ENCODE measurements around the gene TTC5. TPM values are rescaled to one million over a fixed set of nuclear protein-coding genes. Genes with fewer than 3 reads are reported as not detected.

TTC5 gene
- total RNA-seq, 5 donors from 2014 or later (not counting 1 experiment from before 2014, with no cell fraction given), result 17.4 to 24.7 (median 20.1) TPM

GRCh38 chr14:20328705-20329104 lies 23.0 kb upstream of the TTC5 start:
- ChIA-PET CTCF (interaction anchor here (0.7 to 9.7 kb wide), 15 partner anchors 10 to 363 kb away, joined by 3 to 159 read pairs (median 12); partner anchors contain the start of genes PARP2 (in 2 of the 2), APEX1 (in 1 of the 2) and OSGEP (in 1 of the 2)), POLR2A (interaction anchor here (0.5 to 1.6 kb wide), 3 partner anchors 15 to 362 kb away, joined by 4 to 6 read pairs (median 5); partner anchors contain the start of gene PARP2 (in 1 of the 2))
- peak overlapping the region; percentile 5 to 52 for H3K27ac Mint-ChIP-seq
- ATAC-seq (replicated peaks in 1 of 4) (no peak), DNase-seq (no peak)
- H3K36me3 ChIP-seq (ENCODE audit: control insufficient read depth in 2 of 2, extremely low read depth in 1 of 2, insufficient read depth in 1 of 2, low read length in 1 of 2), result peaks cover 0 to 13% of the 10 kb centered on the region in 2 donors
- no peaks in the 10 kb centered on the region for H3K27me3 Mint-ChIP-seq
- no peak overlapping the region for H3K4me3 ChIP-seq (ENCODE audit: control insufficient read depth in 1 of 2, extremely low read depth in 1 of 2, low read length in 1 of 2)
- H3K9me3 ChIP-seq, result no peaks in the 10 kb centered on the region
- H3K27me3 ChIP-seq (replicated peaks in 1 of 2; ENCODE audit: control insufficient read depth in 2 of 2, extremely low read depth in 1 of 2, insufficient read depth in 2 of 2, low read length in 1 of 2), result no peaks in the 10 kb centered on the region
- H3K4me3 Mint-ChIP-seq, result no peak overlapping the region
- H3K36me3 Mint-ChIP-seq, result peaks cover 5% of the 10 kb centered on the region
- WGBS (ENCODE audit: insufficient coverage), result 100% methylated on average over 1 of the region's 2 CpGs
- H3K9me3 Mint-ChIP-seq, result no peaks in the 10 kb centered on the region
- peaks cover 7% of the 10 kb centered on the region in 2 experiments for H3K4me1 ChIP-seq (ENCODE audit: control insufficient read depth in 1 of 2, extremely low read depth in 1 of 2, insufficient read depth in 2 of 2, low read length in 2 of 2)
- peaks cover 32 to 44% (median 36%) of the 10 kb centered on the region in 3 donors for H3K4me1 Mint-ChIP-seq
- no peak overlapping the region for H3K27ac ChIP-seq (ENCODE audit: low read length)

DNA sequence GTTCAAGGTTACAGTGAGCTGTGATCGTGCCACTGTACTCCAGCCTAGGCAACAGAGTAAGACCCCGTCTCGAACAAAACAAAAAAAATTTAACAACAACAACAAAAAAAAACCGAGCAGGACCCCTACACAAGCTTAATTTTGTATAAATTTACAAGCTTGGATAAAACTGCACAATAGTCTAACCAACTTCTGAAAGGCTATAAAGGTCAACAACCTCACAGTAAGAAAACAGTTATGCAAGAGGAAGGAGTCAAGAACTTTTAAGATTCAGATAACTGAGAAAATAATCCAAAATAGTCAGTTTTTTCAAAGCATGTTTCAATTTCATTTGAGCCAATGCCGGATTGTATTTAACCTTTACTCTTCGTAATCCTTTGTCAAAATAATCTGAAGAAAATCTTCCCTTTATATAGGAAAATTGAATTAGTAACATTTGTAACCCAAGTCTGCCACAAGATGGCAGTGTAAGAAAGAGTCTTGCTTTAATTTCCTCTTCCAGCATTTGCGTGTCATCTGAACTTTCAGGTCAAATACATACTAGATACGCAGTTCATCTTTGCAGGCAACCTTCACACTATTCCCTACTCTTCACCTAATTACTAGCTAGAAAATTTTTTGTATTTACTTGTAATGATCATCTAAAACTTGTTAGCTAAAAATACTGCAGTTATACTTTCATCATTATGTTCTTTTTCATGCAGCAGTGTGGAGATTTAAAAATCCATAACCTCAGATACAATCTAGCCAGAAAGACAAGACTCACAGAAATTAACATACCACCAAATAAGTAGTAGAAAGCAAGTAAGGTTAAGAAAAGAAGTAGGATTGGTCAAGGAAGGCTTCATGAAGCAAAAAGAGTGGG lies 21.5 kb upstream of the TTC5 start:
- H3K4me1 ChIP-seq (ENCODE audit: control insufficient read depth in 1 of 2, extremely low read depth in 1 of 2, insufficient read depth in 2 of 2, low read length in 2 of 2), result peaks cover 0 to under 1% of the 10 kb centered on the region in 2 experiments
- peak in 8 of 35 experiments; percentile 9 to 84 (median 31) for DNase-seq
- no CpG with 5 or more reads among the region's 8 CpGs for WGBS (ENCODE audit: insufficient coverage)
- peaks cover 19 to 29% (median 24%) of the 10 kb centered on the region in 3 donors for H3K4me1 Mint-ChIP-seq
- ChIA-PET POLR2A (interaction anchor here (0.8 to 1.9 kb wide), 4 partner anchors 14 to 355 kb away, joined by 4 to 6 read pairs (median 6); partner anchors contain the start of gene PARP2 (in 2 of the 2)), CTCF (interaction anchor here (0.6 to 9.7 kb wide), 30 partner anchors 9 to 644 kb away, joined by 3 to 159 read pairs (median 5); partner anchors contain the start of genes PARP2 (in 2 of the 2), APEX1 (in 1 of the 2), OSGEP (in 1 of the 2) and PIP4P1 (in 1 of the 2))
- H3K36me3 ChIP-seq (ENCODE audit: control insufficient read depth in 2 of 2, extremely low read depth in 1 of 2, insufficient read depth in 1 of 2, low read length in 1 of 2), result peaks cover 0 to 20% of the 10 kb centered on the region in 2 donors
- peak overlapping the region in 1 of 3 donors; percentile 13 for H3K4me3 Mint-ChIP-seq
- peaks cover 5% of the 10 kb centered on the region for H3K36me3 Mint-ChIP-seq
- no peaks in the 10 kb centered on the region for H3K9me3 ChIP-seq
- no peaks in the 10 kb centered on the region for H3K9me3 Mint-ChIP-seq
- H3K27ac ChIP-seq (ENCODE audit: low read length), result no peak overlapping the region
- H3K27me3 ChIP-seq (replicated peaks in 1 of 2; ENCODE audit: control insufficient read depth in 2 of 2, extremely low read depth in 1 of 2, insufficient read depth in 2 of 2, low read length in 1 of 2), result no peaks in the 10 kb centered on the region
- no peak overlapping the region for H3K4me3 ChIP-seq (ENCODE audit: control insufficient read depth in 1 of 2, extremely low read depth in 1 of 2, low read length in 1 of 2)
- no peaks in the 10 kb centered on the region for H3K27me3 Mint-ChIP-seq
- peak; percentile 46 to 72 (median 60) for ATAC-seq (replicated peaks in 1 of 4)
- peak overlapping the region; percentile 70 to 79 for H3K27ac Mint-ChIP-seq

GRCh38 chr14:20317720-20318119 lies 12.0 kb upstream of the TTC5 start:
- CTCF ChIA-PET, result interaction anchor here in 1 of 2 donors (0.7 kb wide), 1 partner anchor 218 kb away, joined by 6 read pairs; no protein-coding TSS in a partner anchor
- ATAC-seq (replicated peaks in 1 of 4), result no peak

DNA sequence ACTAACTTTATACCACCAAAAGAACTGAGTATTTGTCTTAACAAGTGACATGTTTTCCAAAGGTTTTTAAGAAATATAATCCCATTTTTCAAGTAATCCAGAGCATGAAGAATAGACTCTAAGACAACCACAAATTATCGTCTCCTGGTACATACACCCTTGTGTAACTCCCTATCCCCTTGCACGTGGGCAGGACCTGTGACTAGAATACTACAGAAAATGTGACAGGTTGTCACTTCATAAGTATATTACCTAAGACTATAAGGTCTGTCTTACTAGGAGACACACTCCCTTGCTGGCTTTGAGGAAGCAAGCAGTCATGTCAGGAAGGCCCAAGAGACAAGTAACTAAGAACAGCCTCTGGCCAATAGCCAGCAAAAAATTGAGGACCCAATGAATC lies 8.3 kb upstream of the TTC5 start:
- POLR2A ChIA-PET, result no interaction called here
- H3K4me3 ChIP-seq (ENCODE audit: control insufficient read depth in 1 of 2, extremely low read depth in 1 of 2, low read length in 1 of 2), result no peak overlapping the region
- H3K36me3 ChIP-seq (ENCODE audit: control insufficient read depth in 2 of 2, extremely low read depth in 1 of 2, insufficient read depth in 1 of 2, low read length in 1 of 2), result peaks cover 0 to 53% of the 10 kb centered on the region in 2 donors
- ATAC-seq (replicated peaks in 1 of 4) (no peak), DNase-seq (no peak)
- no peak overlapping the region for H3K27ac ChIP-seq (ENCODE audit: low read length)
- no peaks in the 10 kb centered on the region for H3K27me3 ChIP-seq (replicated peaks in 1 of 2; ENCODE audit: control insufficient read depth in 2 of 2, extremely low read depth in 1 of 2, insufficient read depth in 2 of 2, low read length in 1 of 2)
- no CpG with 5 or more reads among the region's 2 CpGs for WGBS (ENCODE audit: insufficient coverage)
- Mint-ChIP-seq H3K4me3 (no peak overlapping the region), H3K4me1 (no peaks in the 10 kb centered on the region), H3K9me3 (no peaks in the 10 kb centered on the region), H3K27ac (peak overlapping the region in 1 of 2 donors; percentile 24), H3K36me3 (peaks cover 31% of the 10 kb centered on the region), H3K27me3 (no peaks in the 10 kb centered on the region)
- H3K9me3 ChIP-seq, result no peaks in the 10 kb centered on the region
- CTCF ChIA-PET, result no interaction called here
- no peaks in the 10 kb centered on the region for H3K4me1 ChIP-seq (ENCODE audit: control insufficient read depth in 1 of 2, extremely low read depth in 1 of 2, insufficient read depth in 2 of 2, low read length in 2 of 2)

More at GRCh38 chr14:20317720-20318119, 12.0 kb upstream of the TTC5 start:
- no peak overlapping the region for H3K4me3 Mint-ChIP-seq
- Histone ChIP-seq H3K4me1 (ENCODE audit: control insufficient read depth in 1 of 2, extremely low read depth in 1 of 2, insufficient read depth in 2 of 2, low read length in 2 of 2) (no peaks in the 10 kb centered on the region), H3K36me3 (ENCODE audit: control insufficient read depth in 2 of 2, extremely low read depth in 1 of 2, insufficient read depth in 1 of 2, low read length in 1 of 2) (peaks cover 3 to 48% of the 10 kb centered on the region in 2 donors), H3K27me3 (replicated peaks in 1 of 2; ENCODE audit: control insufficient read depth in 2 of 2, extremely low read depth in 1 of 2, insufficient read depth in 2 of 2, low read length in 1 of 2) (no peaks in the 10 kb centered on the region), H3K9me3 (no peaks in the 10 kb centered on the region), H3K4me3 (ENCODE audit: control insufficient read depth in 1 of 2, extremely low read depth in 1 of 2, low read length in 1 of 2) (no peak overlapping the region), H3K27ac (ENCODE audit: low read length) (no peak overlapping the region)
- peaks cover 34% of the 10 kb centered on the region for H3K36me3 Mint-ChIP-seq
- no peak overlapping the region for H3K27ac Mint-ChIP-seq
- no peak for DNase-seq
- no peaks in the 10 kb centered on the region for H3K4me1 Mint-ChIP-seq
- POLR2A ChIA-PET, result no interaction called here
- no peaks in the 10 kb centered on the region for H3K27me3 Mint-ChIP-seq
- H3K9me3 Mint-ChIP-seq, result no peaks in the 10 kb centered on the region
- WGBS (ENCODE audit: insufficient coverage), result over 99% methylated on average over 11 of the region's 16 CpGs

DNA sequence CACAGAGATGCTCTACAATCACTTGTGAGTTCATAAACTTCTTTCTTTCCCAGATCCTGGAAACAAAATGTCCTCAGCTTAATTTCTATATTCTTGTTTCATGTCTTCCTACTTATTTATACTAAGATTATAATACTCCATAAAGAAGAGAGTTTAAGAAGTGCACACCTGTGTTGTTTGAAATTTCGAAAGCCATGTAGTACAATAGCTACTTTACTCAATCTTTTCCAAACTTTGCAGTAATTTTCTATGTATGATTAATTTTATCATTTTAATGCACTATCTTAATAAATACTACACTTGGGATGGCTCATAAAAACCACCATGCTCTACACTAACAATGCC lies 300 bp upstream of the TTC5 start:
- Mint-ChIP-seq H3K4me3 (peak overlapping the region; percentile 90 to 95 (median 94)), H3K9me3 (no peaks in the 10 kb centered on the region), H3K4me1 (peaks cover 34 to 37% (median 36%) of the 10 kb centered on the region in 3 donors), H3K27ac (peak overlapping the region; percentile 76 to 89), H3K36me3 (peaks cover 14% of the 10 kb centered on the region), H3K27me3 (no peaks in the 10 kb centered on the region)
- Histone ChIP-seq H3K36me3 (ENCODE audit: control insufficient read depth in 2 of 2, extremely low read depth in 1 of 2, insufficient read depth in 1 of 2, low read length in 1 of 2) (peaks cover 0 to 8% of the 10 kb centered on the region in 2 donors), H3K4me3 (ENCODE audit: control insufficient read depth in 1 of 2, extremely low read depth in 1 of 2, low read length in 1 of 2) (peak overlapping the region; percentile 75 to 90), H3K27me3 (replicated peaks in 1 of 2; ENCODE audit: control insufficient read depth in 2 of 2, extremely low read depth in 1 of 2, insufficient read depth in 2 of 2, low read length in 1 of 2) (no peaks in the 10 kb centered on the region), H3K4me1 (ENCODE audit: control insufficient read depth in 1 of 2, extremely low read depth in 1 of 2, insufficient read depth in 2 of 2, low read length in 2 of 2) (peaks cover 6 to 12% of the 10 kb centered on the region in 2 experiments), H3K27ac (ENCODE audit: low read length) (no peak overlapping the region), H3K9me3 (no peaks in the 10 kb centered on the region)
- ATAC-seq (replicated peaks in 1 of 4), result peak in 1 of 4 experiments; percentile 5
- CTCF ChIA-PET, result interaction anchor here in 1 of 2 donors (1.1 to 1.5 kb wide), 6 partner anchors 22 to 375 kb away, joined by 3 to 5 read pairs (median 4); partner anchors contain the start of genes APEX1 and PARP2
- POLR2A ChIA-PET, result no interaction called here
- no CpG with 5 or more reads among the region's 1 CpG for WGBS (ENCODE audit: insufficient coverage)
- DNase-seq, result no peak

GRCh38 chr14:20302042-20302755 lies 3.6 kb downstream of the TTC5 start:
- Mint-ChIP-seq H3K4me3 (no peak overlapping the region), H3K27me3 (no peaks in the 10 kb centered on the region), H3K4me1 (peaks cover 34 to 43% (median 36%) of the 10 kb centered on the region in 3 donors), H3K9me3 (no peaks in the 10 kb centered on the region), H3K27ac (peak overlapping the region in 1 of 2 donors; percentile 8), H3K36me3 (peaks cover 36% of the 10 kb centered on the region)
- no peak for ATAC-seq (replicated peaks in 1 of 4)
- POLR2A ChIA-PET, result no interaction called here
- no CpG with 5 or more reads among the region's 1 CpG for WGBS (ENCODE audit: insufficient coverage)
- no peaks in the 10 kb centered on the region for H3K9me3 ChIP-seq
- CTCF ChIA-PET, result interaction anchor here in 1 of 2 donors (0.5 kb wide), 1 partner anchor 13 kb away, joined by 10 read pairs; no protein-coding TSS in a partner anchor
- H3K4me3 ChIP-seq (ENCODE audit: control insufficient read depth in 1 of 2, extremely low read depth in 1 of 2, low read length in 1 of 2), result no peak overlapping the region
- DNase-seq, result no peak
- H3K4me1 ChIP-seq (ENCODE audit: control insufficient read depth in 1 of 2, extremely low read depth in 1 of 2, insufficient read depth in 2 of 2, low read length in 2 of 2), result peaks cover 6 to 12% of the 10 kb centered on the region in 2 experiments
- peaks cover 0 to 41% of the 10 kb centered on the region in 2 donors for H3K36me3 ChIP-seq (ENCODE audit: control insufficient read depth in 2 of 2, extremely low read depth in 1 of 2, insufficient read depth in 1 of 2, low read length in 1 of 2)
- H3K27me3 ChIP-seq (replicated peaks in 1 of 2; ENCODE audit: control insufficient read depth in 2 of 2, extremely low read depth in 1 of 2, insufficient read depth in 2 of 2, low read length in 1 of 2), result no peaks in the 10 kb centered on the region
- H3K27ac ChIP-seq (ENCODE audit: low read length), result no peak overlapping the region

Data from T-cell (primary cell).